GM12873 (cell line): Measurements from ENCODE around the gene ANKRD52.

Experiments
- TF ChIP-seq, protein P1 (sequence below): IDR thresholded peaks from 2 replicates; pipeline ENCODE4 v1.5.1; 2012; ENCODE audit warnings: low read depth, mild to moderate bottlenecking, moderate library complexity, low read length, control low read depth; ENCODE audit not compliant: insufficient read depth; ENCODE audit errors: missing control alignments

ANKRD52 gene

DNA sequence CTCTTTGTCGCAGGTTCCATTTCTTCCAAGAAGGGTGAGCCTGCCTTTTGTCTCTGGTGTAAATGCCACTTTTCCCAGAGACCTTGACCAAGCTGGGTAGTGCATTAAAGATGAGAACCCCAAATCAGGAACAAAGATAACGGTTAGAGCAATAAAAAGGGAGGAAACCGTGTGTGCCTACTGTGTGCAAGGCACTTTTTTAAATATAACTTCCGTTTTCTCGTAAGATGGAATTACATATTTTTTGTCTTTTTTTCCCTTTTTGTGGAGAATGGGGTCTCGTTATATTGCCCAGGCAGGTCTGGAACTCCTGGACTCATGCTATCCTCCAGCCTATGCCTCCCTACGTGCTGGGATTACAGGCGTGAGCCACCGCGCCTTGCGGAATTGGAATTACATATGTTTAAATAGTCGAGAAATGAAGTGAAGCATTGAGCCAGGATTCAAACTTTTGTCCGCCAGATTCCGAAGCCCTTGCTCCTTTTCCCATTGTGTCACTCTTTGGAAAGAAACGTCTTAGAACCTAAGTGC, 34.5 kb downstream of the ANKRD52 start:
- TF ChIP-seq, protein P1, sequence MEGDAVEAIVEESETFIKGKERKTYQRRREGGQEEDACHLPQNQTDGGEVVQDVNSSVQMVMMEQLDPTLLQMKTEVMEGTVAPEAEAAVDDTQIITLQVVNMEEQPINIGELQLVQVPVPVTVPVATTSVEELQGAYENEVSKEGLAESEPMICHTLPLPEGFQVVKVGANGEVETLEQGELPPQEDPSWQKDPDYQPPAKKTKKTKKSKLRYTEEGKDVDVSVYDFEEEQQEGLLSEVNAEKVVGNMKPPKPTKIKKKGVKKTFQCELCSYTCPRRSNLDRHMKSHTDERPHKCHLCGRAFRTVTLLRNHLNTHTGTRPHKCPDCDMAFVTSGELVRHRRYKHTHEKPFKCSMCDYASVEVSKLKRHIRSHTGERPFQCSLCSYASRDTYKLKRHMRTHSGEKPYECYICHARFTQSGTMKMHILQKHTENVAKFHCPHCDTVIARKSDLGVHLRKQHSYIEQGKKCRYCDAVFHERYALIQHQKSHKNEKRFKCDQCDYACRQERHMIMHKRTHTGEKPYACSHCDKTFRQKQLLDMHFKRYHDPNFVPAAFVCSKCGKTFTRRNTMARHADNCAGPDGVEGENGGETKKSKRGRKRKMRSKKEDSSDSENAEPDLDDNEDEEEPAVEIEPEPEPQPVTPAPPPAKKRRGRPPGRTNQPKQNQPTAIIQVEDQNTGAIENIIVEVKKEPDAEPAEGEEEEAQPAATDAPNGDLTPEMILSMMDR, result no peak

DNA sequence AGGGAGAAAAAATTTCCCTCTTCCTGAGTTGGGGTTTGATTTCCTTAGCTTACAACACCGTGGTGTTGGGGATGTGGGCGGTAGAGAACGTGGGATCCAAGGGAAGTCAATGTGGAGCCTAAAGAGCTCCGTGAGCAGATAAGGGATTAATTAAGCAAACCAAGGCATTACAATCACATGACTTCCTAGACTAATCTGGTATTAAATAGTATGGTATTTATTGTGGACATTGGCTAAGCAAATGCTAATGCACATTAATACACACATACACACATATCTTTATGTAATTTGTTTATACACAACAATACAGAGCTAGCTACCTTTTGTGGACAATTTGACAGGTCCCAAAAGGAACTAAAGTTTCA, 35.7 kb downstream of the ANKRD52 start:
- TF ChIP-seq, protein P1, result no peak

DNA sequence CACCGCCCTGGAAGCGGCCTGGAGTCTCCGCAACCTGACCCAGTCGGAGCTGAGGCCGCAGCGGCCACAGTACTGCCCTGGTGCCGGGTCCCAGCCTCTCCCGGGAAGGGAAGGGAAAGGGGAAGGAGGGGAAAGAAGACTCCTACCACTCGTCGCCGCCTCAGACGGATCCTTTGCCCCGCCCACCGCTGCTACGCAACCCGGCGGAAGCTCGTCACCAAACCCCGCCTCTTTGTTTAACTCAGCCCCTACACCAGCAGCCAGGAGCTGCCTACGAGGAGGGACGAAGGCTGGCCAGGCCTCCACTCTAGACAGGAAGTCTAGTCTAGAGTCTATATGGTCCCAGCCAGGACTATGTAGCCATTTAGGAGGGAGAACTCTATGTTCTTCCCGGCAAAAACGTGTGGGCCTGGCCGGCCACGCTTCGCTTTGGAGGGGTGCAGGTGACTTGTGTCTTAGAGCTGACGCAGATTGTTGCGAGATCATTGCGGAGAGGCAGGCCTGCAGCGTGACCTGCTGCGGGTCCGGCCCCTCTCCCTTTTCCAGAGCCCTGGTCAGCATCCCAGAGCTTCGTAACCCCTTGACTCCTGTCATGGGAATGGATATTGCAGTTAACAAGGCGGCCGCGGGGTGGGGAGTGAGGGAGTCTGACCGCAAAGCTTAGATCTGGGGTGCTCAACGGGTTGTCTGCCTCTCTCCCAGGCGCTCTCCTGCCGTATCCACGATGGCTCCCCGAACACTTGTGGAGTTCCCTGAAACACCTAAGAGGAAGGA, 36.2 kb downstream of the ANKRD52 start, which contains the start of gene RNF41:
TSS of gene RNF41 (minus strand) at position 166 of the 774 bp plus-strand sequence. CDS start 7,875 bp downstream, outside the sequence.
- TF ChIP-seq, protein P1, result no peak

DNA sequence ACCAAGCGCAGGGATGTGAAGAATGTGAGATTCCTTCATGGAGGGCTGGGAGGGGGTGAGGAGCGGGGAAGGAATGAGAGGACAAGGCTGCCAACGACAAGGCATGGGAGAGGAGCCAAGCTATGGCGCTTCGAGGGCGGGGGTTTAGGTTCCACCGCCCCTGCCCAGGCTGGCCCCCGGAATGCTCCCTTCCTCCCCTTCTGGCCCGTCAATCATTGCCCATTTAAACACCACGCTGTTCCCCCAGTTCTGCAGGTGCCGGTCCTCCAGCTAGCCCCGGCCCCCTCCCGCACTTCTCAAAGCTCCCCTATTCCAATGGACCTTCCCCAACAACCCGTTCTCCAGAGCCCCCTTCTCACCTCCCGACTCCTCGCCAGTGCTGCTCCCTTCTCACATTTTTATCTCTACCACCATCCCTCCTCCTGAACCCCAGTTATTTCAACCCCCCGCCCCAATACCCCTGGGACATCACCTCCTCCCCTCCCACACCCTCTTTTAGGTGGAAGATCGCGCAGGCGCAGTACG, 36.9 kb downstream of the ANKRD52 start:
- TF ChIP-seq, protein P1, result no peak

DNA sequence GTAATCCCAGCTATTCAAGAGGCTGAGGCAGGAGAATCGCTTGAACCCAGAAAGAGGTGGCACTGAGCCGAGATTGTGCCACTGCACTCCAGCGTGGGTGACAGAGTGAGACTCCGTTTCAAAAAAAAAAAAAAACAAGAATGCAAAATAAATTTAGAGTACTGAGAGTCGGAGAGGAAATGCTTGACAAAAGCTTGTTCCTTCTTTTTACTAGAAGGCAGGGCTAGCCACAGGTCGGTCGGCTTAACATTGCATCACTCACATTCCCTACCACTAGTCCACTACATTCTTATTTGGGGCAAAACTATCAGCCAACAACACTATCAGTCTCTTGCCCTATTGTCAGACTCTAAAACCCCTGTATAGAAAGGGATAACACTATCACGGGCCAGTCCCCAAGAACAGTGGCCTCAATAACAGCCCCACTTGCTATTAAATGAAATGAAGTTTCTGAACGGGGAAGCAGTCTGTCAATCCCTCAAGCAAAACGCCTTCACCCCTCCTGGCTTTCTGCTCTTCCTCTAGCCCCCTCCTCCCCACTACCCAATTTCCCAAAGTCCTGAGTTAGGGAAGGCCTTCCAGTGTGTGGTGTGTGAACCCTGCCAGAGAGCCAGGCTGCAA, 37.5 kb downstream of the ANKRD52 start:
- TF ChIP-seq, protein P1, result no peak

DNA sequence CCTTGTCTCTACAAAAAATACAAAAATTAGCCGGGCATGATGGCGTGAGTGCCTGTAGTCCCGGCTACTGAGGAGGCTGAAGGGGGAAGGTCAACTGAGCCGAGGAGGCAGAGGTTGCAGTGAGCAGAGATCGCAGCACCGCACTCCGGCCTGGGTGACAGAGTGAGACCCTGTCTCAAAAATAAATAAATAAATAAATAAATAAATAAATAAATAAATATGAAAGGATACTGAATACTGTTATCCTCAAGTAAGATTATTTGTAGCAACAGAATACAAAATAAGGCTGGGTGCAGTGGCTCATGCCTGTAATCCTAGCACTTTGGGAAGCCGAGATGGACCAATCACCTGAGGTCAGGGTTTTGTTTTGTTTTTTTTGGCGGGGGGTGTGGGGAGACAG, 38.3 kb downstream of the ANKRD52 start:
- TF ChIP-seq, protein P1, result no peak

DNA sequence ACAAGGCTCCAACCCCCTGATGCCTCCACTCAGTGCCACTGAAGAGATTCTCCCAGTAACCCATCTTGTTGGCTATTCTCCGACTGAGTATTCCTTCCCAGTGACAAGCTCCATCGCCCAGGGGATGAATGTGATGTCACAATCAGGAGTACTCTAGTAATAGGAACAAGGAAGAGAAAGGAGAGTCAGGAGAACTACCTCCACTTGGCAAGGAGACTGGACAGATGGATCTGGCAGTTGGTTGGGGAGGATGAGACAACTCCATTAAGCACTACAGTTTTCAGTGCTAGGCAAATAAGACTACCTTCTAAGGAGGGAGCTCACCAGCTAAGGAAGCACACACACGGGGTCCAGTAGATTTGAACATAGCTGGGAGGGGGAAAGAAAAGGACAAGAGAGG, 41.7 kb downstream of the ANKRD52 start:
- TF ChIP-seq, protein P1, result no peak
